ENCODE results near the gene CELF3.

GRCh38 chr1:151760597-151761385 is 44.2 kb upstream of the CELF3 start:
- TF ChIP-seq CTCF (conservative IDR thresholded peaks at IDR 0.05; ENCODE audit: low read depth, low read length) = no peak
- TF ChIP-seq BHLHE40 (IDR thresholded peaks at IDR 0.05; ENCODE audit: low read depth, low read length) = no peak
- TF ChIP-seq RFX5 (IDR thresholded peaks at IDR 0.05; ENCODE audit: low read depth, low read length) = no peak
- no peak for TF ChIP-seq POLR2A (IDR thresholded peaks at IDR 0.05; ENCODE audit: low read depth, low read length)
- TF ChIP-seq MXI1 (IDR thresholded peaks at IDR 0.05; ENCODE audit: borderline replicate concordance, low read depth, low read length) = no peak
- TF ChIP-seq FOS (IDR thresholded peaks at IDR 0.05; ENCODE audit: low read depth, low read length) = no peak
- TF ChIP-seq CHD1 (IDR thresholded peaks at IDR 0.05; ENCODE audit: low read depth, low read length) = no peak
- no peak for TF ChIP-seq MAFK (IDR thresholded peaks at IDR 0.05; ENCODE audit: low read depth, low read length)
- no peak for TF ChIP-seq CEBPB (IDR thresholded peaks at IDR 0.05; ENCODE audit: low read depth, low read length)
